Measurements from ENCODE around the gene CNNM2.

GRCh38 chr10:102949916-102950315 lies 31.8 kb downstream of the CNNM2 start:
- no peak for TF ChIP-seq POLR2A (IDR thresholded peaks at IDR 0.05)
- no peak for TF ChIP-seq CTCF (IDR thresholded peaks at IDR 0.05)
- no peak for TF ChIP-seq POLR2AphosphoS5 (IDR thresholded peaks at IDR 0.05)
- no peak for TF ChIP-seq EP300 (IDR thresholded peaks at IDR 0.05)
